ENCODE results near the gene UCHL3.

DNA sequence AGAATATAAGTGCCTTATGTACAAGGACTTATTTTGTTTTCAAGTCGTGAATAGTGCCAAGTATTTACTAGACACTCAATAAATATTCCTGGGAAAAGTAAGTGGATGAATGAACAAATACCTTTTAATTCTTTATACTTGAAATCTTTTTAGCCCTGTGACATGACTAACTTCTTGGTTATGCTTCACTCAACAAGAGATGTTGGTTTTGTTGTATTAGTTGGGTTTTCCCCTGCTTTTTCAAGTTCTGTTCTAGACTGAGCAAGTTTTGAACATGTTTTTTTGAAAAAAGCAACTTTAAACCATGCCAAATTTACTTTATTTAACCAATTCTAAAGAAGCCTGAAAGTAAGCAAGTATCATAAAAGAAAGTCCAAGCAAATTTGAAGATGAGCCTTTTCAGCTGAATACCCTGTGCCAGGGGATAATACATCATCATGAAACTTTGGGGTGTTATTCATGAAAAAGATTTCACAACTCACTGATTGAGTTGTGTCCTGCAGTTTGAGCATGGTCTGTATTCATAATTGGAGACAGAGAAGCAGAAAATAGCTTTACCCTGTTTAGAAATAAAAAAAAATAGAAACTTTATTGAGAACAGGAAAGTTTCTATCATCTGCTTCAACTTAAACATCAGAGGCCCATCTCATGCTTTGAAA is 97.7 kb downstream of the UCHL3 start:
- TF ChIP-seq, protein P1, sequence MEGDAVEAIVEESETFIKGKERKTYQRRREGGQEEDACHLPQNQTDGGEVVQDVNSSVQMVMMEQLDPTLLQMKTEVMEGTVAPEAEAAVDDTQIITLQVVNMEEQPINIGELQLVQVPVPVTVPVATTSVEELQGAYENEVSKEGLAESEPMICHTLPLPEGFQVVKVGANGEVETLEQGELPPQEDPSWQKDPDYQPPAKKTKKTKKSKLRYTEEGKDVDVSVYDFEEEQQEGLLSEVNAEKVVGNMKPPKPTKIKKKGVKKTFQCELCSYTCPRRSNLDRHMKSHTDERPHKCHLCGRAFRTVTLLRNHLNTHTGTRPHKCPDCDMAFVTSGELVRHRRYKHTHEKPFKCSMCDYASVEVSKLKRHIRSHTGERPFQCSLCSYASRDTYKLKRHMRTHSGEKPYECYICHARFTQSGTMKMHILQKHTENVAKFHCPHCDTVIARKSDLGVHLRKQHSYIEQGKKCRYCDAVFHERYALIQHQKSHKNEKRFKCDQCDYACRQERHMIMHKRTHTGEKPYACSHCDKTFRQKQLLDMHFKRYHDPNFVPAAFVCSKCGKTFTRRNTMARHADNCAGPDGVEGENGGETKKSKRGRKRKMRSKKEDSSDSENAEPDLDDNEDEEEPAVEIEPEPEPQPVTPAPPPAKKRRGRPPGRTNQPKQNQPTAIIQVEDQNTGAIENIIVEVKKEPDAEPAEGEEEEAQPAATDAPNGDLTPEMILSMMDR (IDR thresholded peaks at IDR 0.05; ENCODE audit: poor library complexity, severe bottlenecking) = no peak
- TF ChIP-seq POLR2AphosphoS5 (IDR thresholded peaks at IDR 0.05) = no peak
- TF ChIP-seq EZH2 (IDR thresholded peaks at IDR 0.05; ENCODE audit: borderline replicate concordance, insufficient read depth, low read length, poor library complexity, severe bottlenecking) = no peak
- no peak for TF ChIP-seq EP300 (conservative IDR thresholded peaks at IDR 0.05; ENCODE audit: poor library complexity, severe bottlenecking)
- TF ChIP-seq TAF1 (IDR thresholded peaks at IDR 0.05; ENCODE audit: low read depth) = no peak
- TF ChIP-seq, protein P2, sequence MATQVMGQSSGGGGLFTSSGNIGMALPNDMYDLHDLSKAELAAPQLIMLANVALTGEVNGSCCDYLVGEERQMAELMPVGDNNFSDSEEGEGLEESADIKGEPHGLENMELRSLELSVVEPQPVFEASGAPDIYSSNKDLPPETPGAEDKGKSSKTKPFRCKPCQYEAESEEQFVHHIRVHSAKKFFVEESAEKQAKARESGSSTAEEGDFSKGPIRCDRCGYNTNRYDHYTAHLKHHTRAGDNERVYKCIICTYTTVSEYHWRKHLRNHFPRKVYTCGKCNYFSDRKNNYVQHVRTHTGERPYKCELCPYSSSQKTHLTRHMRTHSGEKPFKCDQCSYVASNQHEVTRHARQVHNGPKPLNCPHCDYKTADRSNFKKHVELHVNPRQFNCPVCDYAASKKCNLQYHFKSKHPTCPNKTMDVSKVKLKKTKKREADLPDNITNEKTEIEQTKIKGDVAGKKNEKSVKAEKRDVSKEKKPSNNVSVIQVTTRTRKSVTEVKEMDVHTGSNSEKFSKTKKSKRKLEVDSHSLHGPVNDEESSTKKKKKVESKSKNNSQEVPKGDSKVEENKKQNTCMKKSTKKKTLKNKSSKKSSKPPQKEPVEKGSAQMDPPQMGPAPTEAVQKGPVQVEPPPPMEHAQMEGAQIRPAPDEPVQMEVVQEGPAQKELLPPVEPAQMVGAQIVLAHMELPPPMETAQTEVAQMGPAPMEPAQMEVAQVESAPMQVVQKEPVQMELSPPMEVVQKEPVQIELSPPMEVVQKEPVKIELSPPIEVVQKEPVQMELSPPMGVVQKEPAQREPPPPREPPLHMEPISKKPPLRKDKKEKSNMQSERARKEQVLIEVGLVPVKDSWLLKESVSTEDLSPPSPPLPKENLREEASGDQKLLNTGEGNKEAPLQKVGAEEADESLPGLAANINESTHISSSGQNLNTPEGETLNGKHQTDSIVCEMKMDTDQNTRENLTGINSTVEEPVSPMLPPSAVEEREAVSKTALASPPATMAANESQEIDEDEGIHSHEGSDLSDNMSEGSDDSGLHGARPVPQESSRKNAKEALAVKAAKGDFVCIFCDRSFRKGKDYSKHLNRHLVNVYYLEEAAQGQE (IDR thresholded peaks at IDR 0.05; ENCODE audit: borderline replicate concordance) = no peak
